Measurements from ENCODE around the gene GFPT1.
"Not testable (repeated sequence)": the region's sequence is repeated elsewhere in the genome, so short reads cannot be mapped to it uniquely, and the experiment has no call there.

GFPT1 gene

DNA sequence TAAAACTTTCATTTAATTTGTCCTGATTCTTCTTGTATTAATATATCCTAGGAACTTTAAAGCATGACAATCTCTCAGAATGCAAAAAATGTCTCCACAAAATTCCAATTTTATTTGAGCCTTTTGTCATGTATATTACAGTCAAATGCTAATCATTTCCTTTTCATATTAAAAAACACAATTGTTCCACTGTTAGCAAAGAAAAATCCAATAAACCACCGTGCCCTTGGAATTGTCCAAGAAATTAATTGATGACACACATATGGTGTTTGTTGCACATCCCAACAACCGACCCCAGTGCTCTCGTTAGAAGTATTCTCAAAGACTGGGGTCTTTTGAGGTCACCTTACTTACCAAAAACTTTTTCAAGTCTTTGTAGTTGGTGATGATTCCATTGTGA is 28.1 kb downstream of the GFPT1 start:
- H3K27me3 ChIP-seq (ENCODE audit: control insufficient read depth, insufficient read depth, low read length), result no peaks in the 10 kb centered on the region
- no peak overlapping the region for H3K27ac ChIP-seq
- TF ChIP-seq, protein P1, sequence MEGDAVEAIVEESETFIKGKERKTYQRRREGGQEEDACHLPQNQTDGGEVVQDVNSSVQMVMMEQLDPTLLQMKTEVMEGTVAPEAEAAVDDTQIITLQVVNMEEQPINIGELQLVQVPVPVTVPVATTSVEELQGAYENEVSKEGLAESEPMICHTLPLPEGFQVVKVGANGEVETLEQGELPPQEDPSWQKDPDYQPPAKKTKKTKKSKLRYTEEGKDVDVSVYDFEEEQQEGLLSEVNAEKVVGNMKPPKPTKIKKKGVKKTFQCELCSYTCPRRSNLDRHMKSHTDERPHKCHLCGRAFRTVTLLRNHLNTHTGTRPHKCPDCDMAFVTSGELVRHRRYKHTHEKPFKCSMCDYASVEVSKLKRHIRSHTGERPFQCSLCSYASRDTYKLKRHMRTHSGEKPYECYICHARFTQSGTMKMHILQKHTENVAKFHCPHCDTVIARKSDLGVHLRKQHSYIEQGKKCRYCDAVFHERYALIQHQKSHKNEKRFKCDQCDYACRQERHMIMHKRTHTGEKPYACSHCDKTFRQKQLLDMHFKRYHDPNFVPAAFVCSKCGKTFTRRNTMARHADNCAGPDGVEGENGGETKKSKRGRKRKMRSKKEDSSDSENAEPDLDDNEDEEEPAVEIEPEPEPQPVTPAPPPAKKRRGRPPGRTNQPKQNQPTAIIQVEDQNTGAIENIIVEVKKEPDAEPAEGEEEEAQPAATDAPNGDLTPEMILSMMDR (IDR thresholded peaks at IDR 0.05), result no peak
- no peak overlapping the region for H3K9ac ChIP-seq
- no peaks in the 10 kb centered on the region for H3K79me2 ChIP-seq
- H2AFZ ChIP-seq, result no peak overlapping the region
- no peaks in the 10 kb centered on the region for H3K4me1 ChIP-seq
- no peaks in the 10 kb centered on the region for H3K36me3 ChIP-seq (ENCODE audit: control insufficient read depth, insufficient read depth, low read length)
- H3K9me3 ChIP-seq (ENCODE audit: control insufficient read depth, low read length), result no peaks in the 10 kb centered on the region
- no peak overlapping the region for H3K4me3 ChIP-seq (ENCODE audit: low read depth, low read length)
- H3K4me2 ChIP-seq (ENCODE audit: low read length), result no peak overlapping the region

DNA sequence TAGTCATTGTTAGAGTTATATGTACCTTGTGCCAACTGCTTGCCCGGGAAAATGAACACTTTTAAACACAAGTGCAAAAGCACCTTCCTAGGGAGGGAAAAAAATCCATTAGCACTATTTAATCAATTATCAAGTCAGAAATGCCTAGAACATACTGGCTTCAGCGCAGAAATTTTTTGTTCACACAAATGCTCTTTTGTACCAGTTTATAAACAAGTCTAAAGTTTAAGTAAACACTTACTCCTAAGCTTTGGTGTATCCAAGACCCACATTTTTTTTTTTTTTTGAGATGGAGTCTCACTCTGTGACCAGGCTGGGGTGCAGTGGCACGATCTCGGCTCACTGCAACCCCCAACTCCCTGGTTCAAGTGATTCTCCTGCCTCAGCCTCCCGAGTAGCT is 30.6 kb downstream of the GFPT1 start:
- H3K4me3 ChIP-seq (ENCODE audit: low read depth, low read length), result no peak overlapping the region
- TF ChIP-seq, protein P1 (IDR thresholded peaks at IDR 0.05), result no peak
- H2AFZ ChIP-seq, result no peak overlapping the region
- H3K4me2 ChIP-seq (ENCODE audit: low read length), result no peak overlapping the region
- H3K27ac ChIP-seq, result no peak overlapping the region
- H3K9me3 ChIP-seq (ENCODE audit: control insufficient read depth, low read length), result no peaks in the 10 kb centered on the region
- H3K4me1 ChIP-seq, result no peaks in the 10 kb centered on the region
- H3K79me2 ChIP-seq, result no peaks in the 10 kb centered on the region
- no peak overlapping the region for H3K9ac ChIP-seq
- H3K27me3 ChIP-seq (ENCODE audit: control insufficient read depth, insufficient read depth, low read length), result no peaks in the 10 kb centered on the region
- H3K36me3 ChIP-seq (ENCODE audit: control insufficient read depth, insufficient read depth, low read length), result no peaks in the 10 kb centered on the region

DNA sequence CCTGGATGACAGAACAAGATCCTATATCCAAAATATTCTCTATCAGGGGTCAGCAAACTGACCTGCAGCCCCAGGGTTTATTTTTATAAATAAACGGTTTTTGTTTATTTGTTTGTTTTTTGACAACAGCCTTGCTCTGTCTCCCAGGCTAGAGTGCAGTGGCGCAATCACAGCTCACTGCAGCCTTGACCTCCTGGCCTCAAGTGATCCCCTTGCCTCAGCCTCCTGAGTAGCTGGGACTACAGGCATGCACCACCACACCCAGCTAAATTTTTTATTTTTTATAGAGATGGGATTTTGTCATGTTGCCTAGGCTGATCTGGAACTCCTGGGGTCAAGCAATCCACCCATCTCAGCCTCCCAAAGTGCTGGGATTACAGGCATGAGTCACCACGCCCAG is 32.1 kb downstream of the GFPT1 start:
- not testable (repeated sequence) for H3K4me2 ChIP-seq (ENCODE audit: low read length); H2AFZ ChIP-seq; H3K9me3 ChIP-seq (ENCODE audit: control insufficient read depth, low read length); H3K9ac ChIP-seq; H3K27me3 ChIP-seq (ENCODE audit: control insufficient read depth, insufficient read depth, low read length); H3K27ac ChIP-seq; H3K4me1 ChIP-seq; H3K36me3 ChIP-seq (ENCODE audit: control insufficient read depth, insufficient read depth, low read length); H3K4me3 ChIP-seq (ENCODE audit: low read depth, low read length); H3K79me2 ChIP-seq

DNA sequence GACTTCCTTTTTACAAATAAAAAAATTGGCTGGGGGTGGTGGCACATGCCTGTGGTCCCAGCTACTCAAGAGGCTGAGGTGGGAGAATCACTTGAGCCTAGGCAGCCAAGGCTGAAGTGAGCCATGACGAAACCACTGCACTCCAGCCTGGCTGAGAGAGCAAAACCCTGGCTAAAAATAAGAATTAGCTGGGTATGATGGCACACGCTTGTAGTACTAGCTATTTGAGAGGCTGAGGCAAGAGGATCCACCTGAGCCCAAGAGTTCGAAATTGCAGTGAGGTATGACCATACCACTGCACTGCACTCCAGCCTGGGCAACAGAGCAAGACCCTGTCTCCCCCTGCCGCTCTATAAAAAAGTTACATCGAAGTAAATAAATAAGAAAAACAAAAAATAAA is 33.7 kb downstream of the GFPT1 start:
- H3K4me3 ChIP-seq (ENCODE audit: low read depth, low read length), result no peak overlapping the region
- H3K9ac ChIP-seq, result no peak overlapping the region
- no peaks in the 10 kb centered on the region for H3K79me2 ChIP-seq
- H3K27ac ChIP-seq, result no peak overlapping the region
- no peak overlapping the region for H2AFZ ChIP-seq
- H3K9me3 ChIP-seq (ENCODE audit: control insufficient read depth, low read length), result no peaks in the 10 kb centered on the region
- TF ChIP-seq, protein P1 (IDR thresholded peaks at IDR 0.05), result no peak
- H3K36me3 ChIP-seq (ENCODE audit: control insufficient read depth, insufficient read depth, low read length), result no peaks in the 10 kb centered on the region
- no peaks in the 10 kb centered on the region for H3K27me3 ChIP-seq (ENCODE audit: control insufficient read depth, insufficient read depth, low read length)
- no peak overlapping the region for H3K4me2 ChIP-seq (ENCODE audit: low read length)
- H3K4me1 ChIP-seq, result no peaks in the 10 kb centered on the region

DNA sequence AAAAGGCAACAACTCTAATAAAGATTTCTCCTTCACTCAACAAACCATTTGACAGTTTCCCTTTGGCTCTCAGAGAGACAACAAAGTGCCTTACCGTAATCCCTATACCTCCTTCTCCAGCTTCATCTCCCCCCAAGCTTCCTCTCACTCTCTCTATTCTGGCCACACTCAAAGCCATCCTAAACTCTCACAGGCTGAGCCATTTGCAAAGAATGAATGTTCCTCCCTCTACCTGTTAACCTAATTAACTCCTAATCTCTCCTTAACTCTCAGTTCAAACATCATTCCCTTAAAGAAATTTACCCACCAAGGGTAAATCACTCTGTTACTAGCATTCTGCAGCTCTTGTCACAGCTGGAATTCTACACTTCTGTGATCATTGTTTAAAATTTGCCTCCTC is 38.2 kb downstream of the GFPT1 start:
- no peaks in the 10 kb centered on the region for H3K9me3 ChIP-seq (ENCODE audit: control insufficient read depth, low read length)
- no peak overlapping the region for H3K9ac ChIP-seq
- no peaks in the 10 kb centered on the region for H3K36me3 ChIP-seq (ENCODE audit: control insufficient read depth, insufficient read depth, low read length)
- H3K79me2 ChIP-seq, result no peaks in the 10 kb centered on the region
- TF ChIP-seq, protein P1 (IDR thresholded peaks at IDR 0.05), result no peak
- H3K4me3 ChIP-seq (ENCODE audit: low read depth, low read length), result no peak overlapping the region
- no peak overlapping the region for H2AFZ ChIP-seq
- no peak overlapping the region for H3K27ac ChIP-seq
- H3K27me3 ChIP-seq (ENCODE audit: control insufficient read depth, insufficient read depth, low read length), result no peaks in the 10 kb centered on the region
- H3K4me1 ChIP-seq, result no peaks in the 10 kb centered on the region
- no peak overlapping the region for H3K4me2 ChIP-seq (ENCODE audit: low read length)

All from parathyroid adenoma (tissue), 2 donors.